Measurements from ENCODE around the gene PTAR1. TPM values are rescaled to one million over a fixed set of nuclear protein-coding genes. Genes with fewer than 3 reads are reported as not detected.

The PTAR1 gene
- total and polyA plus RNA-seq, 10 of the 15 experiments (the other 5 are each of a cell fraction or from before 2014, with no cell fraction given) = 4.9 to 27.6 (median 14.2) TPM

DNA sequence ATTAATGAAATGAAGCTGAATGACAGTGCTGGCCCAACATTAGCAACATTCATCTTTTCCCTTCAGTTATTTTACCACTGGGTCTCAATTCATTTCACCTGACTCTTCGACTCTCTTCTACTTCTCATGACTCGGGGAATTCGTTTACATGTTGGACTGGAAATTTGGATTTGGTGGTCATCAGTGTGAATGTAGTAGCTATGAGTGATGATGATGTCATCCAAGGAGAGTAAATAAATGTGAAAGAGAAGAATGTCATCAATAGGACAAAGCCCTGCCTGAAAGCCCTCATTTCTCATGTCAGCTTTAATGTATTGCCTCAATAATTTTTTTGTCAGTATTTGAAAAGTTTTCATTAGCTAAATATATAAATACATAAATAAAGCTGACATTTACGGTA, 38.9 kb upstream of the PTAR1 start (continued):
- TF ChIP-seq CBX3 (IDR thresholded peaks at IDR 0.05; ENCODE audit: borderline replicate concordance, low read depth) = no peak
- TF ChIP-seq STAT1 (conservative IDR thresholded peaks at IDR 0.05) = no peak
- no peak for TF ChIP-seq PML (IDR thresholded peaks at IDR 0.05; ENCODE audit: low read length)
- TF ChIP-seq ZNF622 (IDR thresholded peaks at IDR 0.05) = no peak
- no peak for TF ChIP-seq ESRRA (IDR thresholded peaks at IDR 0.05; ENCODE audit: low read length)
- no peak for TF ChIP-seq ZNF207 (IDR thresholded peaks at IDR 0.05; ENCODE audit: borderline replicate concordance)
- no peak for TF ChIP-seq PBX3 (IDR thresholded peaks at IDR 0.05; ENCODE audit: insufficient replicate concordance, low read depth, low read length)
- TF ChIP-seq RFX5 (IDR thresholded peaks at IDR 0.05; ENCODE audit: low read depth, low read length) = no peak
- no peak for TF ChIP-seq E4F1 (IDR thresholded peaks at IDR 0.05; ENCODE audit: borderline replicate concordance, partially characterized antibody)

GRCh38 chr9:69797675-69798074, 37.9 kb upstream of the PTAR1 start:
- CTCF ChIA-PET = no interaction called here
- in situ Hi-C loops (cut with MboI) = no loop called here
- RAD21 ChIA-PET (ENCODE audit: unreplicated experiment) = no interaction called here
- Histone ChIP-seq H3K4me2 (ENCODE audit: control insufficient read depth, insufficient read depth) (no peak overlapping the region), H3K9ac (ENCODE audit: control insufficient read depth, insufficient read depth, low read length) (no peak overlapping the region), H2AFZ (ENCODE audit: control insufficient read depth, low read depth, low read length) (no peak overlapping the region), H4K20me1 (ENCODE audit: control insufficient read depth, insufficient read depth) (no peaks in the 10 kb centered on the region), H3K4me3 (no peak overlapping the region), H3K79me2 (ENCODE audit: control insufficient read depth, insufficient read depth, low read length) (no peaks in the 10 kb centered on the region), H3K4me1 (ENCODE audit: control insufficient read depth, insufficient read depth, low read length) (no peaks in the 10 kb centered on the region), H3K36me3 (ENCODE audit: control insufficient read depth in 2 of 2, insufficient read depth in 2 of 2, low read length in 1 of 2) (no peaks in the 10 kb centered on the region), H3K9me3 (replicated peaks; ENCODE audit: control insufficient read depth, insufficient read depth, low read length) (no peaks in the 10 kb centered on the region), H3K27me3 (replicated peaks in 1 of 2; ENCODE audit: control insufficient read depth in 2 of 2, insufficient read depth in 2 of 2, low read length in 1 of 2) (0 out of 4 replicates have a peak, but pooled peaks cover 0 to 3% of the 10 kb centered on the region in 2 experiments), H3K27ac (ENCODE audit: control insufficient read depth, insufficient read depth) (no peak overlapping the region)
- ATAC-seq = no peak
- SMC1A ChIA-PET (ENCODE audit: uncharacterized antibody, unreplicated experiment) = no interaction called here
- no TSS peak for BruUV-seq (replicated peaks)
- no peak for TF ChIP-seq SRF (IDR thresholded peaks at IDR 0.05; ENCODE audit: low read depth in 2 of 2, low read length in 2 of 2)
- TF ChIP-seq HDAC6 (IDR thresholded peaks at IDR 0.05; ENCODE audit: unreplicated experiment) = no peak
- no peak for TF ChIP-seq BCLAF1 (IDR thresholded peaks at IDR 0.05)
- TF ChIP-seq EP300 (IDR thresholded peaks at IDR 0.05; ENCODE audit: borderline replicate concordance in 1 of 2, control insufficient read depth in 1 of 2, low read depth in 2 of 2, low read length in 2 of 2) = no peak
- TF ChIP-seq SMC3 (IDR thresholded peaks at IDR 0.05; ENCODE audit: borderline replicate concordance, low read length) = no peak
- TF ChIP-seq, protein P1, sequence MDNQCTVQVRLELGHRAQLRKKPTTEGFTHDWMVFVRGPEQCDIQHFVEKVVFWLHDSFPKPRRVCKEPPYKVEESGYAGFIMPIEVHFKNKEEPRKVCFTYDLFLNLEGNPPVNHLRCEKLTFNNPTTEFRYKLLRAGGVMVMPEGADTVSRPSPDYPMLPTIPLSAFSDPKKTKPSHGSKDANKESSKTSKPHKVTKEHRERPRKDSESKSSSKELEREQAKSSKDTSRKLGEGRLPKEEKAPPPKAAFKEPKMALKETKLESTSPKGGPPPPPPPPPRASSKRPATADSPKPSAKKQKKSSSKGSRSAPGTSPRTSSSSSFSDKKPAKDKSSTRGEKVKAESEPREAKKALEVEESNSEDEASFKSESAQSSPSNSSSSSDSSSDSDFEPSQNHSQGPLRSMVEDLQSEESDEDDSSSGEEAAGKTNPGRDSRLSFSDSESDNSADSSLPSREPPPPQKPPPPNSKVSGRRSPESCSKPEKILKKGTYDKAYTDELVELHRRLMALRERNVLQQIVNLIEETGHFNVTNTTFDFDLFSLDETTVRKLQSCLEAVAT (IDR thresholded peaks at IDR 0.05) = no peak
- no peak for TF ChIP-seq POLR2A (IDR thresholded peaks at IDR 0.05; ENCODE audit: low read depth, low read length)
- FAIRE-seq = no peak
- no peak for DNase-seq (ENCODE audit: low read depth, low spot score)
- intact Hi-C loops (cut with micrococcal nuclease; ENCODE audit: unreplicated experiment) = no loop called here
- POLR2A ChIA-PET = no interaction called here
- WGBS (ENCODE audit: insufficient coverage, insufficient replicate concordance, low lambda C conversion rate, missing lambda C conversion rate) = 5% methylated on average over 1 of the region's 1 CpG
